ENCODE measurements around the gene TXNDC2.
"Not testable (repeated sequence)": the region's sequence is repeated elsewhere in the genome, so short reads cannot be mapped to it uniquely, and the experiment has no call there.

Gene TXNDC2

GRCh38 chr18:9885170-9886004, at the start of gene TXNDC2:
Gene TXNDC2 (plus strand): TSS chr18:9885973. CDS start chr18:9886681, 708 bp downstream.
- no peak for DNase-seq (ENCODE audit: low read depth in 2 of 2)

GRCh38 chr18:9838144-9838877, 47.5 kb upstream of the TXNDC2 start:
- DNase-seq (ENCODE audit: low read depth in 2 of 2), result no peak

GRCh38 chr18:9839211-9839610, 46.6 kb upstream of the TXNDC2 start:
- DNase-seq (ENCODE audit: low read depth in 2 of 2), result no peak

- DNase-seq (ENCODE audit: low read depth in 2 of 2), result no peak
These were observed 45.9 kb upstream of the TXNDC2 start for GRCh38 chr18:9839853-9840252.

- no peak for DNase-seq (ENCODE audit: low read depth in 2 of 2)
These were observed 44.0 kb upstream of the TXNDC2 start for GRCh38 chr18:9841752-9842151.

- no peak for DNase-seq (ENCODE audit: low read depth in 2 of 2)
These were observed 43.3 kb upstream of the TXNDC2 start for GRCh38 chr18:9842448-9842847.

- no peak for DNase-seq (ENCODE audit: low read depth in 2 of 2)
These were observed 40.5 kb upstream of the TXNDC2 start for GRCh38 chr18:9845256-9845655.

GRCh38 chr18:9846162-9846925, 39.4 kb upstream of the TXNDC2 start:
- no peak for DNase-seq (ENCODE audit: low read depth in 2 of 2)

GRCh38 chr18:9848170-9848879, 37.4 kb upstream of the TXNDC2 start:
- no peak for DNase-seq (ENCODE audit: low read depth in 2 of 2)

GRCh38 chr18:9849407-9850283, 36.1 kb upstream of the TXNDC2 start:
- no peak for DNase-seq (ENCODE audit: low read depth in 2 of 2)

- no peak for DNase-seq (ENCODE audit: low read depth in 2 of 2)
These were observed 35.5 kb upstream of the TXNDC2 start for GRCh38 chr18:9850309-9850708.

GRCh38 chr18:9851511-9851910, 34.3 kb upstream of the TXNDC2 start:
- no peak for DNase-seq (ENCODE audit: low read depth in 2 of 2)

GRCh38 chr18:9852266-9853081, 33.3 kb upstream of the TXNDC2 start:
- no peak for DNase-seq (ENCODE audit: low read depth in 2 of 2)

GRCh38 chr18:9854801-9855676, 30.7 kb upstream of the TXNDC2 start:
- no peak for DNase-seq (ENCODE audit: low read depth in 2 of 2)

- no peak for DNase-seq (ENCODE audit: low read depth in 2 of 2)
These were observed 30.1 kb upstream of the TXNDC2 start for GRCh38 chr18:9855681-9856080.

GRCh38 chr18:9856092-9856491, 29.7 kb upstream of the TXNDC2 start:
- no peak for DNase-seq (ENCODE audit: low read depth in 2 of 2)

GRCh38 chr18:9857479-9857998, 28.2 kb upstream of the TXNDC2 start:
- not testable (repeated sequence) for DNase-seq (ENCODE audit: low read depth in 2 of 2)

GRCh38 chr18:9858642-9859041, 27.1 kb upstream of the TXNDC2 start:
- DNase-seq (ENCODE audit: low read depth in 2 of 2), result no peak

- DNase-seq (ENCODE audit: low read depth in 2 of 2), result no peak
These were observed 26.5 kb upstream of the TXNDC2 start for GRCh38 chr18:9859232-9859631.
